Spleen (tissue), 11 donors: ENCODE measurements around the gene DMAP1. TPM values are rescaled to one million over a fixed set of nuclear protein-coding genes. Genes with fewer than 3 reads are reported as not detected.
A peak's percentile ranks its signal among the peaks of the same experiment; 100 is the strongest.

Experiments
- DNase-seq: peaks from one replicate; pipeline ENCODE4 v3.0.0-alpha.2; 2020
- H3K27ac ChIP-seq, 8 donors: fragments of 200-600 bp; sonication (generic) in 7 of 8; 1 replicate in 4 of 8; 2 replicates in 4 of 8; pipeline versions ENCODE4 v1.5.0 to v1.8.0; 2016 to 2021; ENCODE audit warnings: inconsistent platforms in 4 of 8, mild to moderate bottlenecking in 4 of 8, moderate library complexity in 1 of 8
- H3K27me3 ChIP-seq, 7 donors: fragments of 200-600 bp; sonication (generic) in 6 of 7; replicated peaks in 1 of 7; 1 replicate in 4 of 7; 2 replicates in 3 of 7; pipeline versions ENCODE4 v1.5.0 to v1.8.0; 2016 to 2021; ENCODE audit warnings: inconsistent platforms in 3 of 7, mild to moderate bottlenecking in 1 of 7
- H3K36me3 ChIP-seq, 6 donors: fragments of 200-600 bp; sonication (generic) in 5 of 6; 1 replicate in 4 of 6; 2 replicates in 2 of 6; pipeline versions ENCODE4 v1.5.0 to v1.8.0; 2016 to 2021; ENCODE audit warnings: inconsistent platforms in 2 of 6
- H3K4me1 ChIP-seq, 6 donors: fragments of 200-600 bp; sonication (generic) in 5 of 6; 1 replicate in 3 of 6; 2 replicates in 3 of 6; pipeline versions ENCODE4 v1.5.0 to v1.8.0; 2016 to 2021; ENCODE audit warnings: inconsistent platforms in 3 of 6
- H3K4me3 ChIP-seq, 8 donors: fragments of 200-600 bp; sonication (generic) in 7 of 8; 1 replicate in 4 of 8; 2 replicates in 4 of 8; pipeline versions ENCODE4 v1.5.0 to v1.8.0; 2016 to 2021; ENCODE audit warnings: inconsistent platforms in 4 of 8, mild to moderate bottlenecking in 4 of 8, moderate library complexity in 2 of 8
- H3K9me3 ChIP-seq, 8 donors: fragments of 200-600 bp; sonication (generic) in 7 of 8; 1 replicate in 4 of 8; 2 replicates in 4 of 8; pipeline versions ENCODE4 v1.5.0 to v1.8.0; 2016 to 2021; ENCODE audit warnings: inconsistent platforms in 4 of 8
- CTCF ChIP-seq, 11 experiments: fragments of 200-600 bp in 7 of 11; fragments of 450-650 bp in 4 of 11; sonication (generic) in 4 of 11; IDR thresholded peaks in 8 of 11; conservative IDR thresholded peaks in 3 of 11; 1 replicate in 7 of 11; 2 replicates in 4 of 11; pipeline versions ENCODE4 v1.4.0 to v1.8.0; 2016 to 2021; ENCODE audit warnings: antibody characterized with exemption in 11 of 11, inconsistent platforms in 4 of 11, mild to moderate bottlenecking in 1 of 11
- POLR2A ChIP-seq, 3 donors: fragments of 450-650 bp; IDR thresholded peaks; one replicate each; pipeline ENCODE4 v1.5.1; 2017; ENCODE audit warnings: antibody characterized with exemption in 3 of 3, mild to moderate bottlenecking in 1 of 3
- POLR2AphosphoS5 ChIP-seq, 3 donors: sonication (generic); formaldehyde crosslinking; IDR thresholded peaks; one replicate each; pipeline ENCODE4 v1.5.1; 2017; ENCODE audit warnings: antibody characterized with exemption in 3 of 3
- WGBS, 5 donors: extraction: QIAGEN DNeasy Blood & Tissue Kit in 3 of 5; methylation state at CpG; one replicate each; pipeline versions ENCODE4 v1.1.5 to v1.1.7; 2013 to 2018; 5-methylcytosine and 5-hydroxymethylcytosine counted together
- intact Hi-C: fragments of 100-400 bp; cut with DNase I; formaldehyde crosslinking; loops from one replicate; pipeline ENCODE4 v1.15.0; 2023; ENCODE audit warnings: low total_unique reads
- polyA plus RNA-seq, 3 donors: library from polyadenylated mRNA; stranded (reverse); fragments of 200-250 nt; gene quantifications; one replicate each; pipeline ENCODE4 v1.2.1, GENCODE V29; 2013
- total RNA-seq, 7 donors: library from RNA; depleted of rRNA in 3 of 7; stranded (reverse); fragments of >200 nt in 3 of 7; fragmentation: NEBNext Ultra II Directional in 4 of 7; extraction: Animal tissue kit (Norgen Biotek cat#: 25700) in 4 of 7; gene quantifications; one replicate each; pipeline versions ENCODE4 v1.1.0 to v1.2.1, GENCODE V29; 2016 to 2021
- donor health status: healthy with polysubstance abuse.
- donor health status: DM: no; HTN: no; CAD: no; lungs with moderate emphysema.
- donor health status: DM: no; HTN: no; CAD: no.
- donor health status: Bipolar disorder and iron deficiency.
- donor health status: healthy.
- donor health status: DM: no; HTN: no; CAD: no.
- donor health status: DM: yes; HTN: yes; CAD: no.

Gene DMAP1
- total and polyA plus RNA-seq, 10 donors, result 37.8 to 84.6 (median 47.3) TPM

GRCh38 chr1:44228218-44228617 lies 14.9 kb downstream of the DMAP1 start:
- Histone ChIP-seq H3K27ac (peak overlapping the region in 2 of 8 donors; percentile 49 to 74), H3K27me3 (no peaks in the 10 kb centered on the region), H3K9me3 (no peaks in the 10 kb centered on the region), H3K36me3 (peaks cover 0 to 28% (median 0%) of the 10 kb centered on the region in 6 donors), H3K4me3 (no peak overlapping the region), H3K4me1 (peaks cover 0 to 17% (median 0%) of the 10 kb centered on the region in 6 donors)
- DNase-seq, result no peak
- intact Hi-C loops, result no loop called here
- WGBS, 5 donors, result 96 to 97% (median 97%) methylated on average over 13 of the region's 13 CpGs
- TF ChIP-seq POLR2A (IDR thresholded peaks at IDR 0.05), result no peak
- no peak for TF ChIP-seq CTCF (IDR thresholded peaks at IDR 0.05 in 8 of 11, conservative IDR thresholded peaks at IDR 0.05 in 3 of 11)
- TF ChIP-seq POLR2AphosphoS5 (IDR thresholded peaks at IDR 0.05), result no peak

- TF ChIP-seq POLR2A (IDR thresholded peaks at IDR 0.05) (no peak), CTCF (IDR thresholded peaks at IDR 0.05 in 8 of 11, conservative IDR thresholded peaks at IDR 0.05 in 3 of 11) (no peak), POLR2AphosphoS5 (IDR thresholded peaks at IDR 0.05) (no peak)
- Histone ChIP-seq H3K9me3 (no peaks in the 10 kb centered on the region), H3K27me3 (no peaks in the 10 kb centered on the region), H3K4me1 (peaks cover 0 to 14% (median 0%) of the 10 kb centered on the region in 6 donors), H3K27ac (no peak overlapping the region), H3K36me3 (peaks cover 0 to 33% (median 0%) of the 10 kb centered on the region in 6 donors), H3K4me3 (no peak overlapping the region)
- WGBS, 5 donors, result 96 to 98% (median 97%) methylated on average over 16 of the region's 16 CpGs
- intact Hi-C loops, result no loop called here
- DNase-seq, result peak; percentile 54
Measured at GRCh38 chr1:44229435-44230167, 16.3 kb downstream of the DMAP1 start.

- no peak for DNase-seq
- WGBS, 5 donors, result 93 to 96% (median 95%) methylated on average over 3 of the region's 3 CpGs
- Histone ChIP-seq H3K36me3 (peaks cover 0 to 35% (median 0%) of the 10 kb centered on the region in 6 donors), H3K27ac (no peak overlapping the region), H3K4me1 (peaks cover 0 to 14% (median 0%) of the 10 kb centered on the region in 6 donors), H3K4me3 (no peak overlapping the region), H3K9me3 (no peaks in the 10 kb centered on the region), H3K27me3 (no peaks in the 10 kb centered on the region)
- TF ChIP-seq CTCF (IDR thresholded peaks at IDR 0.05 in 8 of 11, conservative IDR thresholded peaks at IDR 0.05 in 3 of 11), result no peak
- no peak for TF ChIP-seq POLR2A (IDR thresholded peaks at IDR 0.05)
- no peak for TF ChIP-seq POLR2AphosphoS5 (IDR thresholded peaks at IDR 0.05)
- intact Hi-C loops, result no loop called here
Measured at GRCh38 chr1:44230796-44231195, 17.5 kb downstream of the DMAP1 start.

- intact Hi-C loops, result no loop called here
- no peak for TF ChIP-seq CTCF (IDR thresholded peaks at IDR 0.05 in 8 of 11, conservative IDR thresholded peaks at IDR 0.05 in 3 of 11)
- TF ChIP-seq POLR2AphosphoS5 (IDR thresholded peaks at IDR 0.05), result no peak
- TF ChIP-seq POLR2A (IDR thresholded peaks at IDR 0.05), result no peak
Measured at GRCh38 chr1:44233593-44233992, 20.3 kb downstream of the DMAP1 start.

More at GRCh38 chr1:44233593-44233992, 20.3 kb downstream of the DMAP1 start:
- Histone ChIP-seq H3K4me1 (peaks cover 0 to 11% (median 7%) of the 10 kb centered on the region in 6 donors), H3K9me3 (no peaks in the 10 kb centered on the region), H3K27ac (no peak overlapping the region), H3K36me3 (peaks cover 0 to 32% (median 0%) of the 10 kb centered on the region in 6 donors), H3K4me3 (no peak overlapping the region), H3K27me3 (no peaks in the 10 kb centered on the region)
- 83 to 94% (median 88%) methylated on average over 1 of the region's 1 CpG for WGBS, 5 donors
- no peak for DNase-seq
